ENCODE results near the gene SFXN2. TPM values are rescaled to one million over a fixed set of nuclear protein-coding genes. Genes with fewer than 3 reads are reported as not detected.

The SFXN2 gene
- total RNA-seq, 2 experiments from 2014 or later: 22.1 to 30.1 TPM

- H3K4me1 Mint-ChIP-seq: peaks cover 57% of the 10 kb centered on the region
- CTCF ChIA-PET: no interaction called here
- no peak for ATAC-seq
- no peak for DNase-seq
- H3K4me3 Mint-ChIP-seq: no peak overlapping the region
- H3K27ac Mint-ChIP-seq: no peak overlapping the region
- no peaks in the 10 kb centered on the region for H3K9me3 Mint-ChIP-seq (ENCODE audit: low read depth)
- no peaks in the 10 kb centered on the region for H3K27me3 Mint-ChIP-seq
- H3K36me3 Mint-ChIP-seq: peaks cover 2% of the 10 kb centered on the region
Observed at GRCh38 chr10:102770108-102770482, 55.7 kb downstream of the SFXN2 start.

GRCh38 chr10:102770792-102771191 lies 56.4 kb downstream of the SFXN2 start:
- Mint-ChIP-seq H3K36me3 (no peaks in the 10 kb centered on the region), H3K4me1 (peaks cover 56% of the 10 kb centered on the region), H3K9me3 (ENCODE audit: low read depth) (no peaks in the 10 kb centered on the region), H3K27me3 (no peaks in the 10 kb centered on the region), H3K4me3 (no peak overlapping the region), H3K27ac (no peak overlapping the region)
- DNase-seq (no peak), ATAC-seq (no peak)
- CTCF ChIA-PET: no interaction called here

DNA sequence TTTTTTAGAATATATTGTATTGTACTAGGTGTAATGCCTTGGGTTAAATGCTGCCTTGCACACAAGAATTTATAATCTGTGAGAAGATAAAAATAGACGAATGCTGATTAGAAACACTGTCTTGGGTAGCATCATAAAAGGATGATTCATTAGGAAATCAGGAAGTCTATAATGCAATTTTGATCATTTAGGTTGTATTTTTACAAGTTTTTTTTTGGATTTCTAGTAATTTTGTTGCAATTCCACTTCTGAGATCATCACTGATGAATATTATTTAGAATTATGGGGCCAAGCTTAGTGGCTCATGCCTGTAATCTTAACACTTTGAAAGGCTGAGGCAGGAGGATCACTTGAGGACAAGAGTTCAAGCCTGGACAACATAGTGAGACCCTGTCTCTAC lies 58.9 kb downstream of the SFXN2 start:
- DNase-seq (no peak), ATAC-seq (no peak)
- Mint-ChIP-seq H3K4me3 (no peak overlapping the region), H3K36me3 (peaks cover 2% of the 10 kb centered on the region), H3K4me1 (peaks cover 47% of the 10 kb centered on the region), H3K27me3 (no peaks in the 10 kb centered on the region), H3K27ac (no peak overlapping the region), H3K9me3 (ENCODE audit: low read depth) (no peaks in the 10 kb centered on the region)
- CTCF ChIA-PET: interaction anchor here (0.7 kb wide), 1 partner anchor 27 kb away, joined by 3 read pairs; no protein-coding TSS in a partner anchor

GRCh38 chr10:102773986-102774385 lies 59.5 kb downstream of the SFXN2 start:
- no peak overlapping the region for H3K27ac Mint-ChIP-seq
- CTCF ChIA-PET: interaction anchor here (1.0 kb wide), 1 partner anchor 223 kb away, joined by 3 read pairs; no protein-coding TSS in a partner anchor

DNA sequence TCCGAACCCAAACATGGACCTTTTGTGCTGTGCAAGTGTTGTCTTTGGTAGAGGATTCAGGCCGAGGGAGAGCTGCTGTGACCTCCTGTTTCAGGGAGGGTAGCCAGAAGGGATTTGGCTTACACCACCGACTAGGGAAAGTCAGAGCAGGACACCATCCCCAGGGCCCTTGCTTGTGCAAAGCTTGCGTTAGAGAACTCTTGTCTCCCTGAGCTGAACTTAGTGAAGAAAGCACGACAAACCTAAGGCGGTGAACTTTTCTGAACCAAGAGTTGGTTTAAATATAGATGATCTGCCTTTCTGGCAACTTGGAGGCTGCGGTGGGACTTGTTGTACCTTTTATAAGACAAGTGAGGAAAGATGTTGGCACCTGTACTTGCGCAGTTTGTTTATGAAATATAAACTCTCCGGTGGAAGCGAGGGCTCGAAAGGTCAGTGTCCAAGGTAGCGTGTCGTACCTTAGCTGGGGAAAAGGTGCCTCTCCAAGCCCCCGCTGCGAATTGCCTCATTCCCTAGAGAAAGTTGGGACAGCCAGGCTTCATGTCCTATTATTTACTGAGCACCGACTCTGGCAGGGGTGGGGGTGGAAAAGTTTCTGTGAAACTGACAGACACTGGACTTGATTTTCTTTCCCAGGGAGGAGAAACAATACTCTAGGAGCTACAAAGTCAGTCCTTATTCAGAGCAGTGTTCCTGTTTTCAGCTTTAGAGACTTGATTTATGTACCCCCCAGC lies 60.9 kb downstream of the SFXN2 start:
- CTCF ChIA-PET: interaction anchor here (0.7 to 1.5 kb wide), 3 partner anchors 10 to 258 kb away, joined by 3 to 4 read pairs (median 4); no protein-coding TSS in a partner anchor
- Mint-ChIP-seq H3K27ac (no peak overlapping the region), H3K4me3 (no peak overlapping the region)

More at GRCh38 chr10:102773986-102774385, 59.5 kb downstream of the SFXN2 start:
- peak; percentile 42 for DNase-seq
- Mint-ChIP-seq H3K9me3 (ENCODE audit: low read depth) (no peaks in the 10 kb centered on the region), H3K36me3 (peaks cover 2% of the 10 kb centered on the region), H3K4me3 (no peak overlapping the region), H3K4me1 (peaks cover 47% of the 10 kb centered on the region), H3K27me3 (no peaks in the 10 kb centered on the region)
- peak; percentile 47 for ATAC-seq

DNA sequence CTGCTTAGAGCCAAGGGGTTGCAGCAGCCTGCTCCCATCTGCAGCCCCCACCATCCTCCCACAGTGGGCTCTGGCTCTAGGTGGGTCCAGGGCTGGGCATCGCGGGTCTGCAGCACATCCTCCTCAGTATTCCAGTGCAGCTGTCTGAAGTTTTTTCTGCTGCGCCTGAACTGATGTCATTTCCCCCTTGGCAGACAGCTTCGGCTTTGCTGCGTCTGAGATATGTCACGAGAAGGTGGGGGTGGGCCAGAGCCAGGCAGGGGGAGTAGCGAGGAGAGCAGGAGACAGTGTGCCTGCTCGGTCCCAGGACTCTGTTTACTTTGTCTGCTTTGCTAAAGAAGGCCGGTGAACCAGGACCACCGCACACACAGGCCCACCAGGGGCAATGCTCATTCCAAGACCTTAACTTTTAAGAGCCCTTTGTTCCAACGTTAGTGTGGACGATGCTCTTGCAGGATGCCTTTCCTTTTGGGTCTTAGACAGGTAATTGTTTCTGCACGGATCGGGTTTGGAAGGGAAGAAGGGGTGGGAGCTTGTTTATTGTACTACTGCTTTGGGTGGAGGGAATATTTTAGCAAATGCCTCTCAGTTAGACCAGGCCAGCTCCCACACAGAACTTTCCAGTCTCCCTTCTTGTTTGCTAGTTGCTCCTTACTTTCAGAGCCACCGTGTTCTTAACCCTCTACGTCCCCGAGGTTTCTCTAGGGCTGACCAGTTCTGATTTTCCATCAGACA lies 61.7 kb downstream of the SFXN2 start:
- DNase-seq: no peak
- no peaks in the 10 kb centered on the region for H3K27me3 Mint-ChIP-seq
- peak; percentile 9 for ATAC-seq
- CTCF ChIA-PET: interaction anchor here (1.3 to 1.5 kb wide), 2 partner anchors 10 to 49 kb away, joined by 3 to 4 read pairs; no protein-coding TSS in a partner anchor
- no peaks in the 10 kb centered on the region for H3K9me3 Mint-ChIP-seq (ENCODE audit: low read depth)
- no peak overlapping the region for H3K4me3 Mint-ChIP-seq
- H3K27ac Mint-ChIP-seq: no peak overlapping the region
- peaks cover 7% of the 10 kb centered on the region for H3K36me3 Mint-ChIP-seq
- H3K4me1 Mint-ChIP-seq: peaks cover 30% of the 10 kb centered on the region

More for the DNA sequence above, 60.9 kb downstream of the SFXN2 start:
- Mint-ChIP-seq H3K4me1 (peaks cover 36% of the 10 kb centered on the region), H3K9me3 (ENCODE audit: low read depth) (no peaks in the 10 kb centered on the region), H3K27me3 (no peaks in the 10 kb centered on the region), H3K36me3 (peaks cover 7% of the 10 kb centered on the region)
- DNase-seq (no peak), ATAC-seq (no peak)

DNA sequence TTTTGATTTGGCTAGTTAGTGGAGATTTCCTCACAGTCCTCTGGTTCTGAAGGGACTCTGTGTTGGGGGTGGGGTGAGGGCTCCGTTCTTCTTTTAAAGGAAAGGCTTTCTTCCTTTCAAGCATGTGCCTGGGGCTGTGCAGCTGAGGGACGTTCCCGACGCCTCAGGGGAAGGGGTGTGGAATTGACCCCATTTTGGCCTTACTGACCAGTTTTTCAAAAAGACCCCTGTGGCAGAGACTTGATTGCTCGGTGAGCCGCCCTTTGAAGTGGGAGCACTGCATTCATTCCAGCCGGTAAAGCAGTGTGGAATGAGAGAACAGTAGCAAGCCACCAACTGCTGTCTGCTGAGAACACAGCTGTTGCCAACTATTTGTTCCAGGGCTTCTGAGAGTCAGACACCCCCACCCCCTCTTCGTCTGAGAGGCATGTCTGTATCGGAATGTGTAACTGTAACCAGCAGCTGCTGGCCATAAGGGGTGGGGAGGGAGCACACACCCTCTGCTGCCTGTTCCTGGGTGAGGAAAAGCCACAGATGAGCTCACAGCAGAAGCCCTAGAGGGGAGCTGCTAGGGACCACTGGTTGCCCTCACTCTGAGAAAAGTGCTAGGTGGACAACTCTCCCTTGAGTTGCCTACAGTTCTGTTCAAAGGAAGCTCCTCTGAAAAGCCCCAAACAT lies 62.5 kb downstream of the SFXN2 start:
- ATAC-seq (no peak), DNase-seq (no peak)
- peaks cover 29% of the 10 kb centered on the region for H3K4me1 Mint-ChIP-seq
- H3K27ac Mint-ChIP-seq: no peak overlapping the region
- no peaks in the 10 kb centered on the region for H3K9me3 Mint-ChIP-seq (ENCODE audit: low read depth)
- CTCF ChIA-PET: interaction anchor here (1.3 kb wide), 1 partner anchor 9 kb away, joined by 3 read pairs; no protein-coding TSS in a partner anchor
- no peak overlapping the region for H3K4me3 Mint-ChIP-seq
- H3K27me3 Mint-ChIP-seq: no peaks in the 10 kb centered on the region
- peaks cover 10% of the 10 kb centered on the region for H3K36me3 Mint-ChIP-seq

GRCh38 chr10:102777711-102778453 lies 63.4 kb downstream of the SFXN2 start:
- Mint-ChIP-seq H3K27me3 (no peaks in the 10 kb centered on the region), H3K27ac (no peak overlapping the region), H3K36me3 (peaks cover 10% of the 10 kb centered on the region), H3K4me1 (peaks cover 28% of the 10 kb centered on the region), H3K9me3 (ENCODE audit: low read depth) (no peaks in the 10 kb centered on the region), H3K4me3 (no peak overlapping the region)
- CTCF ChIA-PET: interaction anchor here (0.7 to 0.8 kb wide), 2 partner anchors 23 to 703 kb away, joined by 3 read pairs; no protein-coding TSS in a partner anchor
- DNase-seq (no peak), ATAC-seq (no peak)

GRCh38 chr10:102778781-102779180 lies 64.3 kb downstream of the SFXN2 start:
- H3K9me3 Mint-ChIP-seq (ENCODE audit: low read depth): no peaks in the 10 kb centered on the region
- ATAC-seq (no peak), DNase-seq (no peak)
- H3K4me3 Mint-ChIP-seq: no peak overlapping the region
- CTCF ChIA-PET: interaction anchor here (0.8 kb wide), 1 partner anchor 23 kb away, joined by 3 read pairs; no protein-coding TSS in a partner anchor
- no peaks in the 10 kb centered on the region for H3K27me3 Mint-ChIP-seq
- no peak overlapping the region for H3K27ac Mint-ChIP-seq
- peaks cover 24% of the 10 kb centered on the region for H3K4me1 Mint-ChIP-seq
- peaks cover 10% of the 10 kb centered on the region for H3K36me3 Mint-ChIP-seq

DNA sequence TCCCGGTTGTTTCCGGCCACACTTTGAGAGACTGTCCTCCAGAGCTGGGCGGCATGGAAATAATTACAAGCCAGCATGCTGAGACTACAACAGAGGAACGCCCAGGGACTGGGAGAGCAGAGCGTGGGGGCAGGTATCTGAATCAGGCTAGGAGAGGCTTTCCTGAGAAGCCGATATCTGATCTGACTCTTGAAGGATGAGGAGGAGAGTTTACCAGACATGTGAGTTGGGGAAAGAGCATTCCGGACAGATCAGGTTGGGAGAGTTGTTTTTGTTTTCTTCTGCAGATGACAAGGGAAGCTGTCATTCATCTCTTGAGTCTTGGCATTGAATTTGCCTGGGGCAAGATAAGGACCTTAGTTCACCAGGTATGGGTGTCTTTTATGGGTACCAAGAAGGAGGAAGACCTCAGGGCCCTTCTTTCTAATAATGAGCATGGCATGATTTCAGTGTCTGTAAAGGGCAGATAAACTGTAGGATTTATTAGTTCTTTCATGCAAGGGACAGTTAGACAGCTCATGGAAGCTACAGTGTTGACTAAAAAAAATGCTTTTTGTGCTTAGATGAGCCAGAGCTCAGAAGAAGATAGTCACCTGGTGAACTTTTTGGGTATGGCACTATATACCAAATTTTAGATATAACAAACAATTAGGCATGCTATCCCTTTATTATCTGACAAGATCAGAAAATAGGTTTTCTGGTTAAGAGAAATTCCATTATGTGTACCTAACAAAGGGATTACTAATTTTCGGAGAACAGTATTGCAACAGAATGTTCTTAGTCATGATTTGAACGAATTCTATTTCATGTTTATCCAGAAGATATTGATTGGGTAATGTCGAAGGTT lies 65.5 kb downstream of the SFXN2 start:
- H3K36me3 Mint-ChIP-seq: peaks cover 10% of the 10 kb centered on the region
- ATAC-seq: no peak
- peaks cover 17% of the 10 kb centered on the region for H3K4me1 Mint-ChIP-seq
- no peak overlapping the region for H3K4me3 Mint-ChIP-seq
- CTCF ChIA-PET: interaction anchor here (0.8 kb wide), 1 partner anchor 26 kb away, joined by 3 read pairs; no protein-coding TSS in a partner anchor
- H3K27me3 Mint-ChIP-seq: no peaks in the 10 kb centered on the region
- H3K9me3 Mint-ChIP-seq (ENCODE audit: low read depth): no peaks in the 10 kb centered on the region
- H3K27ac Mint-ChIP-seq: no peak overlapping the region
- DNase-seq: no peak

GRCh38 chr10:102780527-102780808 lies 66.0 kb downstream of the SFXN2 start:
- DNase-seq (no peak), ATAC-seq (no peak)
- H3K9me3 Mint-ChIP-seq (ENCODE audit: low read depth): no peaks in the 10 kb centered on the region
- peaks cover 10% of the 10 kb centered on the region for H3K36me3 Mint-ChIP-seq
- H3K27ac Mint-ChIP-seq: no peak overlapping the region
- H3K27me3 Mint-ChIP-seq: no peaks in the 10 kb centered on the region
- H3K4me1 Mint-ChIP-seq: peaks cover 14% of the 10 kb centered on the region
- H3K4me3 Mint-ChIP-seq: no peak overlapping the region
- CTCF ChIA-PET: no interaction called here

All from activated CD8-positive, alpha-beta memory T cell treated with anti-CD3 and anti-CD28 coated beads, Interleukin-2, amount 10 ng/mL, durations not matched to agents 7 days and 5 days (primary cell).